ENCODE results near the gene ZKSCAN1. TPM values are rescaled to one million over a fixed set of nuclear protein-coding genes. Genes with fewer than 3 reads are reported as not detected.

Gene ZKSCAN1
- total and polyA plus RNA-seq, 3 donors from 2014 or later, result 30.7 to 71.3 (median 65.3) TPM

GRCh38 chr7:100075418-100075817, 60.0 kb downstream of the ZKSCAN1 start:
- intact Hi-C loops (cut with DNase I; ENCODE audit: low total_unique reads), result no loop called here
- DNase-seq, result no peak
- Histone ChIP-seq H3K27ac (no peak overlapping the region), H3K27me3 (no peaks in the 10 kb centered on the region), H3K4me1 (peaks cover 5% of the 10 kb centered on the region), H3K9me3 (no peaks in the 10 kb centered on the region), H3K36me3 (ENCODE audit: low read depth, missing control alignments) (peaks cover 8% of the 10 kb centered on the region), H3K4me3 (no peak overlapping the region)
- WGBS, 2 donors, result 94 to 96% methylated on average over 6 of the region's 6 CpGs
- TF ChIP-seq, protein P1, sequence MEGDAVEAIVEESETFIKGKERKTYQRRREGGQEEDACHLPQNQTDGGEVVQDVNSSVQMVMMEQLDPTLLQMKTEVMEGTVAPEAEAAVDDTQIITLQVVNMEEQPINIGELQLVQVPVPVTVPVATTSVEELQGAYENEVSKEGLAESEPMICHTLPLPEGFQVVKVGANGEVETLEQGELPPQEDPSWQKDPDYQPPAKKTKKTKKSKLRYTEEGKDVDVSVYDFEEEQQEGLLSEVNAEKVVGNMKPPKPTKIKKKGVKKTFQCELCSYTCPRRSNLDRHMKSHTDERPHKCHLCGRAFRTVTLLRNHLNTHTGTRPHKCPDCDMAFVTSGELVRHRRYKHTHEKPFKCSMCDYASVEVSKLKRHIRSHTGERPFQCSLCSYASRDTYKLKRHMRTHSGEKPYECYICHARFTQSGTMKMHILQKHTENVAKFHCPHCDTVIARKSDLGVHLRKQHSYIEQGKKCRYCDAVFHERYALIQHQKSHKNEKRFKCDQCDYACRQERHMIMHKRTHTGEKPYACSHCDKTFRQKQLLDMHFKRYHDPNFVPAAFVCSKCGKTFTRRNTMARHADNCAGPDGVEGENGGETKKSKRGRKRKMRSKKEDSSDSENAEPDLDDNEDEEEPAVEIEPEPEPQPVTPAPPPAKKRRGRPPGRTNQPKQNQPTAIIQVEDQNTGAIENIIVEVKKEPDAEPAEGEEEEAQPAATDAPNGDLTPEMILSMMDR (IDR thresholded peaks at IDR 0.05), result no peak

GRCh38 chr7:100077205-100077604, 61.8 kb downstream of the ZKSCAN1 start:
- Histone ChIP-seq H3K9me3 (no peaks in the 10 kb centered on the region), H3K36me3 (ENCODE audit: low read depth, missing control alignments) (no peaks in the 10 kb centered on the region), H3K4me3 (no peak overlapping the region), H3K27ac (no peak overlapping the region), H3K27me3 (no peaks in the 10 kb centered on the region), H3K4me1 (peaks cover 9% of the 10 kb centered on the region)
- DNase-seq, result no peak
- TF ChIP-seq, protein P1 (IDR thresholded peaks at IDR 0.05), result no peak
- no peak for TF ChIP-seq POLR2A (IDR thresholded peaks at IDR 0.05)
- intact Hi-C loops (cut with DNase I; ENCODE audit: low total_unique reads), result no loop called here
- WGBS, 2 donors, result 97 to 99% methylated on average over 4 of the region's 4 CpGs

DNA sequence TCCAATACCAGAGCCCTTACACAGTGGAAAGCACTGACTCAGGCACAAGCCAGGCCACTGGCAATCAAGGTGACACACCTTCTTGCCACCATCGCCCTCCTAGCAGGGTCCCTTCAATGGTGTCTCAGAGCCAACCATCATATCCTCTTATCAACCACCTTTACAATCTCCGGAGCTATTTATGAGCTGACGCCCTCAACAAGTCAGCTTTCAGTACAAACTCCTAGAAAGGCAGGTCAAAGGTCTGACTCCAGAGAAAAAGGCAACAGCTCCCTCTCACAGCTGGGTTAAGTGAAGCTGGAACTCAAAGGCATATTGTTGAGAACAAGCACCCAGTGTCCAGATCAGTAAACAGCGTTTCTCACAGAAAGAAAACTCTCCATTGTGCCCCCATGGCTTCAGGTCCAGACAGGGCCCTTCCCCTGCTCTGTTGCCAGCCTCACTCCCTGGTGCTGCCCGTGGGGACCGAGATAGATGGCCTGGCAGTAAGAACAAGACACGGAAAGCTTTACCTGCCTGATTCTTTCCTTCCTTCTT, 63.7 kb downstream of the ZKSCAN1 start:
- H3K9me3 ChIP-seq, result no peaks in the 10 kb centered on the region
- H3K27ac ChIP-seq, result no peak overlapping the region
- peaks cover 13% of the 10 kb centered on the region for H3K4me1 ChIP-seq
- WGBS, 2 donors, result 75 to 79% methylated on average over 7 of the region's 7 CpGs
- intact Hi-C loops (cut with DNase I; ENCODE audit: low total_unique reads), result no loop called here
- DNase-seq, result no peak
- H3K4me3 ChIP-seq, result no peak overlapping the region
- no peaks in the 10 kb centered on the region for H3K36me3 ChIP-seq (ENCODE audit: low read depth, missing control alignments)
- H3K27me3 ChIP-seq, result no peaks in the 10 kb centered on the region
- TF ChIP-seq POLR2A (IDR thresholded peaks at IDR 0.05), result no peak
- TF ChIP-seq, protein P1 (IDR thresholded peaks at IDR 0.05), result no peak

DNA sequence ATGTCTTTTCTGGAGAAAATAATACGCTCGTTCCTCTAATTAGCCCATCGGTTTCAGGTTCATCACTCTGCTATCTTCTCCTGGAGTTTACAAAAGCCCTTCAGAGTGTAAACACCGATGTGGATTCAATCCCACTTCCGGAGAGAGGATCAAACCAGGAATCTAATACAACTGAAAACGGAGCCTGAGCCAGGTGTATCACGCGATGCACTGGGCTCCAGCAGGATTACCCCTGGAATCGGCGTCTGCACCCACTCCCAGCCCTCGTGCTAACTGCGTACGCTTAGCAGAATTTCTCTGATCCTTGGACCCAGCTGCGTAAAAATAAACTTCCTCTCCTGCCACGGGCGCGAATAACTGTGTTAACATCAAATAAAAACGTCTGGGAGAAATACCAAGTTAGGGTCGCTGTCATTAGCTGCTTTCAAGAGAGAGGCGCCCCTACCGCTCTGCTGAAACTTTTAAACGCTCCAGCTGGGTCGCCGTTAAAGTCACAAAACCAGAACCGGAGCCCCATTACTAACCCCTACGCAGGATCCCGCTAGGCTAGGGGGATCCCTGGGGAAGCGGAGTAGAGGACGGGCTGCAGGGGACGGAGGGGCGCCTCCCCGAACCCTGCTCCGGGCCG, 65.6 kb downstream of the ZKSCAN1 start:
- no peak for DNase-seq
- WGBS, 2 donors, result 0 to 1% methylated on average over 24 to 30 of the region's 34 CpGs
- TF ChIP-seq, protein P1 (IDR thresholded peaks at IDR 0.05), result no peak
- TF ChIP-seq POLR2A (IDR thresholded peaks at IDR 0.05), result no peak
- H3K27ac ChIP-seq, result peak overlapping the region in 1 of 2 donors; percentile 71
- intact Hi-C loops (cut with DNase I; ENCODE audit: low total_unique reads), result loop anchor here (10.0 kb wide), 1 partner anchor 86 kb away; no protein-coding TSS in a partner anchor
- no peaks in the 10 kb centered on the region for H3K36me3 ChIP-seq (ENCODE audit: low read depth, missing control alignments)
- H3K27me3 ChIP-seq, result no peaks in the 10 kb centered on the region
- peaks cover 17% of the 10 kb centered on the region for H3K4me1 ChIP-seq
- H3K9me3 ChIP-seq, result no peaks in the 10 kb centered on the region
- peak overlapping the region; percentile 95 to 97 for H3K4me3 ChIP-seq

Measured in testis (tissue), 3 donors.